ENCODE results near the gene PKHD1.

The PKHD1 gene

GRCh38 chr6:51753635-51754034, 333.8 kb downstream of the PKHD1 start:
- Histone ChIP-seq H3K4me1 (ENCODE audit: control insufficient read depth, low read depth, low read length) (no peaks in the 10 kb centered on the region), H3K36me3 (ENCODE audit: control insufficient read depth, low read depth, low read length) (no peaks in the 10 kb centered on the region), H3K9ac (ENCODE audit: low read length) (no peak overlapping the region), H3K9me3 (ENCODE audit: control insufficient read depth, low read depth, low read length) (no peaks in the 10 kb centered on the region), H3K4me3 (ENCODE audit: low read length) (no peak overlapping the region), H3K27ac (ENCODE audit: low read length) (no peak overlapping the region), H3K27me3 (ENCODE audit: control insufficient read depth, insufficient read depth, low read length) (no peaks in the 10 kb centered on the region)

DNA sequence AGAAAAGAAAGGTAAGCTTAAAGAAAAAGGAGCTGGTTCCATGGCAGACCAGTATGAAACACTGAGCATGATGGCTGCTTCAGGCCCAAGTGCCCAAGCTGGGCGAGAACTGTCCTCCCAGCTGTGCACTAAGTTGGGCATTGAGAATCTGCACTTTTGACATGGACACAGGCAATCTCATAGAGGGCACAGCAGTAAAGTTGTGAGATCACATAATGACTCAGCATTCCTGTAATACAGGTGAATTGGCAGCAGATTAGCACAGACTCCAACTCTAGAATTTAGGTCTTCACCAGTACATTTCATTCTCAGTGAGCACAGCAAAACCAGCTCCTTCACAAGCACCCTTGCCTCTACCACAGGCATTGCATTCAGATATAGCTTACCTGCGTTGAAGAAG, 343.4 kb downstream of the PKHD1 start:
- Histone ChIP-seq H3K4me1 (ENCODE audit: control insufficient read depth, low read depth, low read length) (peaks cover 5% of the 10 kb centered on the region), H3K4me3 (ENCODE audit: low read length) (no peak overlapping the region), H3K27ac (ENCODE audit: low read length) (no peak overlapping the region), H3K9ac (ENCODE audit: low read length) (no peak overlapping the region), H3K9me3 (ENCODE audit: control insufficient read depth, low read depth, low read length) (no peaks in the 10 kb centered on the region), H3K27me3 (ENCODE audit: control insufficient read depth, insufficient read depth, low read length) (no peaks in the 10 kb centered on the region), H3K36me3 (ENCODE audit: control insufficient read depth, low read depth, low read length) (no peaks in the 10 kb centered on the region)

DNA sequence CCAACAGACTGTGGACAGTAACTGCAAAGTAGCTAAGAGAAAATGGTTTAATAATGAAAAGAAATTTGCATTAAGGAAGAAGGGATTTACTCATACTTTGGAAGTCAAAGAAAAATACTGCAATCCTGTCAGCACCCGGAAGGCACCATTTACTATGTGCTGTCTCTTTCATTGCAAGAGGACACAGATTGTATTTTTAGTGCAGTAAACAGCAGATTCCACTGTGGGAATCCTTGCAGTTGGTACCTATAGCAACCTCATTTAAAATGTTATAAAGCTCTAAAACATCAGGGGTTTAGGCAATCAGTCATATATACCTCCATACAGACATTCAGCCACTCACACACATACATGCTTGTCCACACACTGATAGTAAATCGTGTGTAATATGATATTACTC, 346.8 kb downstream of the PKHD1 start:
- Histone ChIP-seq H3K36me3 (ENCODE audit: control insufficient read depth, low read depth, low read length) (no peaks in the 10 kb centered on the region), H3K27me3 (ENCODE audit: control insufficient read depth, insufficient read depth, low read length) (no peaks in the 10 kb centered on the region), H3K27ac (ENCODE audit: low read length) (no peak overlapping the region), H3K9ac (ENCODE audit: low read length) (no peak overlapping the region), H3K4me1 (ENCODE audit: control insufficient read depth, low read depth, low read length) (peaks cover 5% of the 10 kb centered on the region), H3K9me3 (ENCODE audit: control insufficient read depth, low read depth, low read length) (no peaks in the 10 kb centered on the region), H3K4me3 (ENCODE audit: low read length) (no peak overlapping the region)

GRCh38 chr6:51738614-51739013, 348.8 kb downstream of the PKHD1 start:
- Histone ChIP-seq H3K4me3 (ENCODE audit: low read length) (no peak overlapping the region), H3K4me1 (ENCODE audit: control insufficient read depth, low read depth, low read length) (peaks cover 2% of the 10 kb centered on the region), H3K27ac (ENCODE audit: low read length) (no peak overlapping the region)

GRCh38 chr6:51737580-51738360, 349.6 kb downstream of the PKHD1 start:
- H3K9ac ChIP-seq (ENCODE audit: low read length) = no peak overlapping the region
- H3K27me3 ChIP-seq (ENCODE audit: control insufficient read depth, insufficient read depth, low read length) = no peaks in the 10 kb centered on the region
- no peaks in the 10 kb centered on the region for H3K9me3 ChIP-seq (ENCODE audit: control insufficient read depth, low read depth, low read length)
- no peaks in the 10 kb centered on the region for H3K4me1 ChIP-seq (ENCODE audit: control insufficient read depth, low read depth, low read length)
- no peak overlapping the region for H3K27ac ChIP-seq (ENCODE audit: low read length)
- H3K36me3 ChIP-seq (ENCODE audit: control insufficient read depth, low read depth, low read length) = no peaks in the 10 kb centered on the region
- no peak overlapping the region for H3K4me3 ChIP-seq (ENCODE audit: low read length)

More at GRCh38 chr6:51738614-51739013, 348.8 kb downstream of the PKHD1 start:
- H3K36me3 ChIP-seq (ENCODE audit: control insufficient read depth, low read depth, low read length) = no peaks in the 10 kb centered on the region
- H3K27me3 ChIP-seq (ENCODE audit: control insufficient read depth, insufficient read depth, low read length) = no peaks in the 10 kb centered on the region
- H3K9me3 ChIP-seq (ENCODE audit: control insufficient read depth, low read depth, low read length) = no peaks in the 10 kb centered on the region
- H3K9ac ChIP-seq (ENCODE audit: low read length) = no peak overlapping the region

GRCh38 chr6:51725155-51725554, 362.3 kb downstream of the PKHD1 start:
- Histone ChIP-seq H3K36me3 (ENCODE audit: control insufficient read depth, low read depth, low read length) (no peaks in the 10 kb centered on the region), H3K27ac (ENCODE audit: low read length) (no peak overlapping the region), H3K4me3 (ENCODE audit: low read length) (no peak overlapping the region), H3K9me3 (ENCODE audit: control insufficient read depth, low read depth, low read length) (no peaks in the 10 kb centered on the region), H3K9ac (ENCODE audit: low read length) (no peak overlapping the region), H3K27me3 (ENCODE audit: control insufficient read depth, insufficient read depth, low read length) (no peaks in the 10 kb centered on the region), H3K4me1 (ENCODE audit: control insufficient read depth, low read depth, low read length) (no peaks in the 10 kb centered on the region)

DNA sequence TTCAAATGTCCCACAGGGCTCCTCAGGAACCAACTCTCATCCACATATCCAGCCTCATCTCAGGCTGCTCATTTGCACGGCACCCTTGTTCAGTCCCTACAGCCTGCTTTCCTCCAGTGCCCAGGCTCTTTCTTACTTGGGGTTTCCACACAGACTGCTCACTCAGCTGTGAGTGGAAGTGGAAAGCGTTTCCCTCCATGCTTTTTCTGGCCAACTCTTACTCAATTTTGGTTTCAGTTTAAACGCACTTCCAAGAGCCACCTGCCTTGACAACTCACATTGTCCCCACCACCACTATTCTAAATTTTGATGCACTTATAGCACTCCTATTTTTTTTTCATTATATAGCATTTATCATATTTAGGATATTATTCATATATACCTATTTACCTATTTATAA, 367.1 kb downstream of the PKHD1 start:
- no peaks in the 10 kb centered on the region for H3K36me3 ChIP-seq (ENCODE audit: control insufficient read depth, low read depth, low read length)
- H3K9me3 ChIP-seq (ENCODE audit: control insufficient read depth, low read depth, low read length) = no peaks in the 10 kb centered on the region
- H3K27me3 ChIP-seq (ENCODE audit: control insufficient read depth, insufficient read depth, low read length) = no peaks in the 10 kb centered on the region
- H3K27ac ChIP-seq (ENCODE audit: low read length) = no peak overlapping the region
- no peak overlapping the region for H3K9ac ChIP-seq (ENCODE audit: low read length)
- H3K4me1 ChIP-seq (ENCODE audit: control insufficient read depth, low read depth, low read length) = no peaks in the 10 kb centered on the region
- no peak overlapping the region for H3K4me3 ChIP-seq (ENCODE audit: low read length)

GRCh38 chr6:51719297-51719696, 368.1 kb downstream of the PKHD1 start:
- H3K4me1 ChIP-seq (ENCODE audit: control insufficient read depth, low read depth, low read length) = no peaks in the 10 kb centered on the region
- no peak overlapping the region for H3K4me3 ChIP-seq (ENCODE audit: low read length)
- no peaks in the 10 kb centered on the region for H3K36me3 ChIP-seq (ENCODE audit: control insufficient read depth, low read depth, low read length)

GRCh38 chr6:51718533-51718932, 368.9 kb downstream of the PKHD1 start:
- H3K27ac ChIP-seq (ENCODE audit: low read length) = no peak overlapping the region
- H3K9me3 ChIP-seq (ENCODE audit: control insufficient read depth, low read depth, low read length) = no peaks in the 10 kb centered on the region
- H3K36me3 ChIP-seq (ENCODE audit: control insufficient read depth, low read depth, low read length) = no peaks in the 10 kb centered on the region
- no peaks in the 10 kb centered on the region for H3K27me3 ChIP-seq (ENCODE audit: control insufficient read depth, insufficient read depth, low read length)
- no peak overlapping the region for H3K9ac ChIP-seq (ENCODE audit: low read length)
- H3K4me3 ChIP-seq (ENCODE audit: low read length) = no peak overlapping the region
- no peaks in the 10 kb centered on the region for H3K4me1 ChIP-seq (ENCODE audit: control insufficient read depth, low read depth, low read length)

More at GRCh38 chr6:51719297-51719696, 368.1 kb downstream of the PKHD1 start:
- Histone ChIP-seq H3K9ac (ENCODE audit: low read length) (no peak overlapping the region), H3K27me3 (ENCODE audit: control insufficient read depth, insufficient read depth, low read length) (no peaks in the 10 kb centered on the region), H3K9me3 (ENCODE audit: control insufficient read depth, low read depth, low read length) (no peaks in the 10 kb centered on the region), H3K27ac (ENCODE audit: low read length) (no peak overlapping the region)

GRCh38 chr6:51717477-51717876, 369.9 kb downstream of the PKHD1 start:
- Histone ChIP-seq H3K27me3 (ENCODE audit: control insufficient read depth, insufficient read depth, low read length) (no peaks in the 10 kb centered on the region), H3K9ac (ENCODE audit: low read length) (no peak overlapping the region), H3K36me3 (ENCODE audit: control insufficient read depth, low read depth, low read length) (no peaks in the 10 kb centered on the region), H3K27ac (ENCODE audit: low read length) (no peak overlapping the region), H3K4me3 (ENCODE audit: low read length) (no peak overlapping the region), H3K4me1 (ENCODE audit: control insufficient read depth, low read depth, low read length) (no peaks in the 10 kb centered on the region), H3K9me3 (ENCODE audit: control insufficient read depth, low read depth, low read length) (no peaks in the 10 kb centered on the region)

DNA sequence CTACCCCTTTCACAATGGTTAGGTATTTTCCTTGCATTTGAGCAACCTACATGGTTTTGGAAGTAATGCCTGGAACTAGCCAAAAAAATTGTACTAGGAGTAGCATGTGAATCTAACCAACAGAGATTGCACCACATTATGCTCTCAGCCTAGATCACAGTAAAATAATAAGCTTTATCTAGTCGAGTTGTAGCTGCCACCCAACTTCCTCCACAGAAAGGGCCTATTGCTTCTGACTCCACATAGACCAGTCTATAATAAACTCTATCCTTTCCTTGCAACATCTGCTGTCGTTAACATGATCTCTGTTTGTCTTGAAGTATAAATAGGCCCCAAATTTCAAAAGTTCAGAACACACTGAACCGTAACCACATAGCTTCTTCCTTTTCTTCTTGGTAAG, 375.5 kb downstream of the PKHD1 start:
- no peaks in the 10 kb centered on the region for H3K9me3 ChIP-seq (ENCODE audit: control insufficient read depth, low read depth, low read length)
- H3K27ac ChIP-seq (ENCODE audit: low read length) = no peak overlapping the region
- H3K4me1 ChIP-seq (ENCODE audit: control insufficient read depth, low read depth, low read length) = no peaks in the 10 kb centered on the region
- no peaks in the 10 kb centered on the region for H3K36me3 ChIP-seq (ENCODE audit: control insufficient read depth, low read depth, low read length)
- no peak overlapping the region for H3K4me3 ChIP-seq (ENCODE audit: low read length)
- no peaks in the 10 kb centered on the region for H3K27me3 ChIP-seq (ENCODE audit: control insufficient read depth, insufficient read depth, low read length)
- H3K9ac ChIP-seq (ENCODE audit: low read length) = no peak overlapping the region

- H3K4me1 ChIP-seq (ENCODE audit: control insufficient read depth, low read depth, low read length) = no peaks in the 10 kb centered on the region
- no peak overlapping the region for H3K27ac ChIP-seq (ENCODE audit: low read length)
- H3K36me3 ChIP-seq (ENCODE audit: control insufficient read depth, low read depth, low read length) = no peaks in the 10 kb centered on the region
- no peaks in the 10 kb centered on the region for H3K9me3 ChIP-seq (ENCODE audit: control insufficient read depth, low read depth, low read length)
- no peak overlapping the region for H3K9ac ChIP-seq (ENCODE audit: low read length)
- H3K27me3 ChIP-seq (ENCODE audit: control insufficient read depth, insufficient read depth, low read length) = no peaks in the 10 kb centered on the region
- no peak overlapping the region for H3K4me3 ChIP-seq (ENCODE audit: low read length)
Measured at GRCh38 chr6:51706086-51706485, 381.3 kb downstream of the PKHD1 start.

All from iPS-18a (cell line).